HepG2 (cell line): ENCODE measurements around the gene TUBB4B. TPM values are rescaled to one million over a fixed set of nuclear protein-coding genes. Genes with fewer than 3 reads are reported as not detected.
A peak's percentile ranks its signal among the peaks of the same experiment; 100 is the strongest.

ENCODE experiments used
- BCL6 ChIP-seq: IDR thresholded peaks from 2 replicates; pipeline ENCODE4 v1.6.1; 2016; ENCODE audit warnings: missing genetic modification reagents, missing compliant biosample characterization
- EHMT2 ChIP-seq: fragments of 200-600 bp; sonication (generic); IDR thresholded peaks from 2 replicates; pipeline ENCODE4 v1.7.0; 2017; ENCODE audit warnings: antibody characterized with exemption, low read depth, low read length, borderline replicate concordance
- ERF ChIP-seq: IDR thresholded peaks from 2 replicates; pipeline ENCODE4 v1.6.1; 2018; ENCODE audit warnings: missing biosample characterization, missing genetic modification reagents
- ESRRA ChIP-seq: sonication (generic); formaldehyde crosslinking; IDR thresholded peaks from 2 replicates; pipeline ENCODE4 v1.5.1; 2020; ENCODE audit warnings: mild to moderate bottlenecking, low read depth, missing genetic modification reagents
- GATA4 ChIP-seq: sonication (generic); IDR thresholded peaks from 2 replicates; pipeline ENCODE4 v1.6.1; 2016; ENCODE audit warnings: antibody characterized with exemption, low read depth, borderline replicate concordance
- HHEX ChIP-seq: IDR thresholded peaks from 2 replicates; pipeline ENCODE4 v1.6.1; 2016; ENCODE audit warnings: control low read depth
- HMGA1 ChIP-seq: sonication (generic); formaldehyde crosslinking; conservative IDR thresholded peaks from 2 replicates; pipeline ENCODE4 v1.4.0; 2020; ENCODE audit warnings: missing genetic modification reagents
- KLF11 ChIP-seq: IDR thresholded peaks from 2 replicates; pipeline ENCODE4 v1.6.1; 2016; ENCODE audit warnings: missing compliant biosample characterization
- MED1 ChIP-seq: sonication (generic); formaldehyde crosslinking; IDR thresholded peaks from 2 replicates; pipeline ENCODE4 v1.4.0; 2020; ENCODE audit warnings: missing genetic modification reagents
- MTF2 ChIP-seq: sonication (generic); formaldehyde crosslinking; IDR thresholded peaks from 2 replicates; pipeline ENCODE4 v1.5.0; 2020; ENCODE audit warnings: missing genetic modification reagents, borderline replicate concordance
- NFRKB ChIP-seq: fragments of 450-650 bp; IDR thresholded peaks from 2 replicates; pipeline ENCODE4 v1.6.1; 2017
- POLR2A ChIP-seq, 2 experiments: IDR thresholded peaks; 2 replicates each; pipeline ENCODE4 v1.6.1; 2011; ENCODE audit warnings: low read depth in 2 of 2, low read length in 2 of 2, mild to moderate bottlenecking in 1 of 2, moderate library complexity in 1 of 2; ENCODE audit not compliant: insufficient read depth in 1 of 2
- SMC3 ChIP-seq: IDR thresholded peaks from 2 replicates; pipeline ENCODE4 v1.6.1; 2011; ENCODE audit warnings: low read length, improper control_type of control experiment
- SP2 ChIP-seq: sonication (generic); formaldehyde crosslinking; IDR thresholded peaks from 2 replicates; pipeline ENCODE4 v1.5.1; 2020; ENCODE audit warnings: mild to moderate bottlenecking, missing genetic modification reagents
- TAF15 ChIP-seq: fragments of 200-400 bp; formaldehyde crosslinking; IDR thresholded peaks from one replicate; pipeline ENCODE4 v1.6.1; 2018; ENCODE audit warnings: mild to moderate bottlenecking, low read depth, low read length; ENCODE audit not compliant: poor library complexity, severe bottlenecking
- ZFP36L1 ChIP-seq: sonication (generic); formaldehyde crosslinking; IDR thresholded peaks from 2 replicates; pipeline ENCODE4 v1.8.0; 2022; ENCODE audit warnings: mild to moderate bottlenecking, missing genetic modification reagents, moderate library complexity
- ZMYM2 ChIP-seq: sonication (generic); formaldehyde crosslinking; IDR thresholded peaks from 2 replicates; pipeline ENCODE4 v1.8.0; 2022; ENCODE audit warnings: mild to moderate bottlenecking, missing genetic modification reagents
- ZNF30 ChIP-seq: sonication (generic); formaldehyde crosslinking; IDR thresholded peaks from 2 replicates; pipeline ENCODE4 v1.5.0; 2020; ENCODE audit warnings: mild to moderate bottlenecking, missing genetic modification reagents
- ZNF430 ChIP-seq: sonication (generic); formaldehyde crosslinking; IDR thresholded peaks from 2 replicates; pipeline ENCODE4 v1.9.0; 2021; ENCODE audit warnings: mild to moderate bottlenecking, missing genetic modification reagents
- ZNF558 ChIP-seq: sonication (generic); formaldehyde crosslinking; IDR thresholded peaks from 2 replicates; pipeline ENCODE4 v1.9.0; 2022; ENCODE audit warnings: mild to moderate bottlenecking, missing genetic modification reagents, borderline replicate concordance
- ZNF644 ChIP-seq: IDR thresholded peaks from 2 replicates; pipeline ENCODE4 v1.6.1; 2016; ENCODE audit warnings: low read depth
- polyA plus RNA-seq, 8 experiments: library from polyadenylated mRNA; depleted of rRNA in 3 of 8; stranded (reverse) in 7 of 8; unstranded in 1 of 8; fragments of >200 nt; fragmentation: Illumina TruSeq in 4 of 8; extraction: Trizol in 4 of 8; gene quantifications; 2 replicates each; pipeline versions ENCODE4 v1.2.1 to v1.2.3, GENCODE V29; 2011 to 2016; ENCODE audit warnings: low read depth in 4 of 8, missing spikeins in 1 of 8, mixed read lengths in 1 of 8; ENCODE audit not compliant: insufficient read depth in 1 of 8
- total RNA-seq, 5 experiments: library from RNA; depleted of rRNA; stranded (reverse); fragments of >200 nt; fragmentation: Illumina TruSeq; extraction: Trizol; gene quantifications; 2 replicates each; pipeline ENCODE4 v1.2.3, GENCODE V29; 2016; ENCODE audit warnings: low read depth in 1 of 5
- TF ChIP-seq, protein P1 (sequence below): sonication (generic); formaldehyde crosslinking; IDR thresholded peaks from 2 replicates; pipeline ENCODE4 v1.8.1; 2023; ENCODE audit warnings: missing genetic modification reagents, mild to moderate bottlenecking, borderline replicate concordance
- TF ChIP-seq, protein P2 (sequence below): sonication (generic); formaldehyde crosslinking; IDR thresholded peaks from 2 replicates; pipeline ENCODE4 v1.5.1; 2020; ENCODE audit warnings: missing genetic modification reagents, mild to moderate bottlenecking, borderline replicate concordance
- TF ChIP-seq, protein P3 (sequence below): sonication (generic); formaldehyde crosslinking; IDR thresholded peaks from 2 replicates; pipeline ENCODE4 v1.4.0; 2020; ENCODE audit warnings: missing genetic modification reagents
- TF ChIP-seq, protein P4 (sequence below): sonication (generic); IDR thresholded peaks from 2 replicates; pipeline ENCODE4 v1.6.1; 2016; ENCODE audit warnings: low read depth, borderline replicate concordance
- TF ChIP-seq, protein P5 (sequence below): sonication (generic); formaldehyde crosslinking; IDR thresholded peaks from 2 replicates; pipeline ENCODE4 v1.5.0; 2020; ENCODE audit warnings: mild to moderate bottlenecking, missing genetic modification reagents

Gene TUBB4B
- total and polyA plus RNA-seq, 2 of the 13 experiments (the other 11 are each of a cell fraction or from before 2014, with no cell fraction given), result 182 to 412 TPM

DNA sequence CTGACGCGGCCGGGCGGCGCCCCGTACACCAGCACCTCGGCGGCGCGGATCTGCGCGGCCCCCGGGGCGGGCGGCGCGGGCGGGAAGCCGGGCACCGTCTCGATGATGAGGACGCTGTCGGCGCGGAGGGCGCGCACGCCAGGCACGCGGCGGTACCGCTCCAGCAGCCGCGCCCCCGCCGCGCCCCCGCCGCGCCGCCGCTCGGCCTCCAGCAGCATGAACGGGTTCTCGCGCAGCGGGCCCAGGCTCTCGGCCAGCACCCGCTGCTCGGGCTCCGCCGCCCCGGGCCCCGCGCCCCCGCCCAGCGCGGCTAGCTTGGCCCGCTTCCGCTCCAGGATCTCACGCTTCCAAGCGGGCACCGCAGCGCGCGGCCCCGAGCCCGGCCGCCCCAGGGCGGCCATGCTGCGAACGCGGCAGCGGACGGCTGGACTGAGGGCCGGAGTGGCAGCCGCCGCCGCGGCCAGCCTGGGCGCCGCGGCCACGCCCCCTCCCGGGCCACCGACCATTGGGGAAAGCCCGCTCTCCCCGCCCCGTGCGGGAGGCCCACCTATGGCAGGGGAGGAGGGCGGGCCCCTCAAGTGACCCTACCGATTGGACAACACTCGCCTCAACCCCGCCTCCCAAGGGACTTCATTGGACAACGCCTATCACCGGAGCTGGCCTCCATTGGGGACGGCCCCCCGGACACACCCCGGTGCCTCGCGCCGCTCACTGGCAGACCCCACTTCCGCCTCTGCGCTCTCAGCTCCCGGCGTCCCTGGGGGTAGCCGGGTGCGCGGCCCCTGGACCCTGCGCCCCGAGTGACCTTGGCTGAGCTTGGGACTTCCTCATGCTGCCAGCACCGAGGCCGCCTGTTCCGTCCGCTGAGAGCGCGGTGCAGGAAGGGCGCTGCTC is 40.5 kb upstream of the TUBB4B start, which contains the start of gene TPRN (continued):
- TF ChIP-seq BCL6 (CRISPR knock-in tag) (peak; percentile 65), ZMYM2 (0 out of 2 replicates have a peak, but pooled peaks have one; percentile 52), ZNF644 (CRISPR knock-in tag) (no peak), ZNF558 (peak; percentile 17; the same call in 1 of the 2 replicates), ESRRA (CRISPR knock-in tag) (peak; percentile 100), NFRKB (no peak), EHMT2 (no peak), SP2 (CRISPR knock-in tag) (peak; percentile 96), MED1 (CRISPR knock-in tag) (peak; percentile 90), POLR2A (IDR thresholded peaks at IDR 0.05; ENCODE audit: insufficient read depth in 1 of 2, low read depth in 2 of 2, low read length in 2 of 2) (peak in 1 of 2 experiments; percentile 77; a peak in 2 of 4 replicates), ERF (peak; percentile 90), ZFP36L1 (CRISPR knock-in tag) (peak; percentile 85; the same call in 1 of the 2 replicates), ZNF430 (CRISPR knock-in tag) (peak; percentile 80; the same call in 1 of the 2 replicates), TAF15 (peak; percentile 33), KLF11 (CRISPR knock-in tag) (no peak; the same call in 1 of the 2 replicates), HHEX (no peak), HMGA1 (CRISPR knock-in tag) (no peak), ZNF30 (no peak), MTF2 (CRISPR knock-in tag) (no peak), SMC3 (no peak), GATA4 (0 out of 2 replicates have a peak, but pooled peaks have one; percentile 15)
- TF ChIP-seq, protein P1, sequence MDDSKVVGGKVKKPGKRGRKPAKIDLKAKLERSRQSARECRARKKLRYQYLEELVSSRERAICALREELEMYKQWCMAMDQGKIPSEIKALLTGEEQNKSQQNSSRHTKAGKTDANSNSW, result no peak
- TF ChIP-seq, protein P2, sequence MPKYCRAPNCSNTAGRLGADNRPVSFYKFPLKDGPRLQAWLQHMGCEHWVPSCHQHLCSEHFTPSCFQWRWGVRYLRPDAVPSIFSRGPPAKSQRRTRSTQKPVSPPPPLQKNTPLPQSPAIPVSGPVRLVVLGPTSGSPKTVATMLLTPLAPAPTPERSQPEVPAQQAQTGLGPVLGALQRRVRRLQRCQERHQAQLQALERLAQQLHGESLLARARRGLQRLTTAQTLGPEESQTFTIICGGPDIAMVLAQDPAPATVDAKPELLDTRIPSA, result no peak
- TF ChIP-seq, protein P3, sequence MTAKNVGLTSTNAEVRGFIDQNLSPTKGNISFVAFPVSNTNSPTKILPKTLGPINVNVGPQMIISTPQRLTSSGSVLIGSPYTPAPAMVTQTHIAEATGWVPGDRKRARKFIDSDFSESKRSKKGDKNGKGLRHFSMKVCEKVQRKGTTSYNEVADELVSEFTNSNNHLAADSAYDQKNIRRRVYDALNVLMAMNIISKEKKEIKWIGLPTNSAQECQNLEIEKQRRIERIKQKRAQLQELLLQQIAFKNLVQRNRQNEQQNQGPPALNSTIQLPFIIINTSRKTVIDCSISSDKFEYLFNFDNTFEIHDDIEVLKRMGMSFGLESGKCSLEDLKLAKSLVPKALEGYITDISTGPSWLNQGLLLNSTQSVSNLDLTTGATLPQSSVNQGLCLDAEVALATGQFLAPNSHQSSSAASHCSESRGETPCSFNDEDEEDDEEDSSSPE, result peak; percentile 78
- TF ChIP-seq, protein P4, sequence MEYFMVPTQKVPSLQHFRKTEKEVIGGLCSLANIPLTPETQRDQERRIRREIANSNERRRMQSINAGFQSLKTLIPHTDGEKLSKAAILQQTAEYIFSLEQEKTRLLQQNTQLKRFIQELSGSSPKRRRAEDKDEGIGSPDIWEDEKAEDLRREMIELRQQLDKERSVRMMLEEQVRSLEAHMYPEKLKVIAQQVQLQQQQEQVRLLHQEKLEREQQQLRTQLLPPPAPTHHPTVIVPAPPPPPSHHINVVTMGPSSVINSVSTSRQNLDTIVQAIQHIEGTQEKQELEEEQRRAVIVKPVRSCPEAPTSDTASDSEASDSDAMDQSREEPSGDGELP, result peak; percentile 69; the same call in 1 of the 2 replicates
- TF ChIP-seq, protein P5, sequence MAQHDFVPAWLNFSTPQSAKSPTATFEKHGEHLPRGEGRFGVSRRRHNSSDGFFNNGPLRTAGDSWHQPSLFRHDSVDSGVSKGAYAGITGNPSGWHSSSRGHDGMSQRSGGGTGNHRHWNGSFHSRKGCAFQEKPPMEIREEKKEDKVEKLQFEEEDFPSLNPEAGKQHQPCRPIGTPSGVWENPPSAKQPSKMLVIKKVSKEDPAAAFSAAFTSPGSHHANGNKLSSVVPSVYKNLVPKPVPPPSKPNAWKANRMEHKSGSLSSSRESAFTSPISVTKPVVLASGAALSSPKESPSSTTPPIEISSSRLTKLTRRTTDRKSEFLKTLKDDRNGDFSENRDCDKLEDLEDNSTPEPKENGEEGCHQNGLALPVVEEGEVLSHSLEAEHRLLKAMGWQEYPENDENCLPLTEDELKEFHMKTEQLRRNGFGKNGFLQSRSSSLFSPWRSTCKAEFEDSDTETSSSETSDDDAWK (CRISPR knock-in tag), result no peak
